ENCODE results near the gene WWC2.
"Not testable (repeated sequence)": the region's sequence is repeated elsewhere in the genome, so short reads cannot be mapped to it uniquely, and the experiment has no call there.

Gene WWC2

GRCh38 chr4:183190900-183191527 is 92.0 kb downstream of the WWC2 start:
- H3K9me3 Mint-ChIP-seq, result no peaks in the 10 kb centered on the region
- H3K36me3 Mint-ChIP-seq, result peaks cover 7% of the 10 kb centered on the region
- H3K4me1 Mint-ChIP-seq, result no peaks in the 10 kb centered on the region
- H3K4me3 Mint-ChIP-seq, result no peak overlapping the region
- no peaks in the 10 kb centered on the region for H3K27me3 Mint-ChIP-seq
- H3K27ac Mint-ChIP-seq, result no peak overlapping the region

- no peaks in the 10 kb centered on the region for H3K27me3 Mint-ChIP-seq
- no peak overlapping the region for H3K4me3 Mint-ChIP-seq
- H3K9me3 Mint-ChIP-seq, result no peaks in the 10 kb centered on the region
- no peak overlapping the region for H3K27ac Mint-ChIP-seq
- peaks cover 5% of the 10 kb centered on the region for H3K36me3 Mint-ChIP-seq
- no peaks in the 10 kb centered on the region for H3K4me1 Mint-ChIP-seq
These were observed 92.6 kb downstream of the WWC2 start for GRCh38 chr4:183191630-183192029.

DNA sequence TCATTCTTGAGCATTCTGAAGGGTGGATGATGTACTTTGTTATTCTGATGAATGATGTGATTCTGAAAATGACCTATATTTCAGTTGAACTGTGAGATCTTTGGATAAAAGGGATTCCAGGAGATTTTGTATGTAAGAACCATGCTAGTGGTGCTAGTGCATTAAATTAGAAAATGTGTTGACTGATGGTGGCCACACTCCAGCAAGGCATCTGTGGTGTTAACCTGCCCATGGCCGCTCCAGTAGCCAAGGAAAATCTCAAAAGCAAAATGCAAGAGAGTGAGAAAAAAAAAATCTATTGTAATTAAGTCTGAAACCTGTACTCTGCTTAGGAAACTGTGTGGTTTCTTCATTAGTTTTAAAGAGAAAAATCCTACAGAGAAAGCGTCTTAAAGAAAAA is 93.5 kb downstream of the WWC2 start:
- no peaks in the 10 kb centered on the region for H3K4me1 Mint-ChIP-seq
- H3K9me3 Mint-ChIP-seq, result no peaks in the 10 kb centered on the region
- H3K36me3 Mint-ChIP-seq, result peaks cover 5% of the 10 kb centered on the region
- H3K27me3 Mint-ChIP-seq, result no peaks in the 10 kb centered on the region
- no peak overlapping the region for H3K27ac Mint-ChIP-seq
- H3K4me3 Mint-ChIP-seq, result no peak overlapping the region

DNA sequence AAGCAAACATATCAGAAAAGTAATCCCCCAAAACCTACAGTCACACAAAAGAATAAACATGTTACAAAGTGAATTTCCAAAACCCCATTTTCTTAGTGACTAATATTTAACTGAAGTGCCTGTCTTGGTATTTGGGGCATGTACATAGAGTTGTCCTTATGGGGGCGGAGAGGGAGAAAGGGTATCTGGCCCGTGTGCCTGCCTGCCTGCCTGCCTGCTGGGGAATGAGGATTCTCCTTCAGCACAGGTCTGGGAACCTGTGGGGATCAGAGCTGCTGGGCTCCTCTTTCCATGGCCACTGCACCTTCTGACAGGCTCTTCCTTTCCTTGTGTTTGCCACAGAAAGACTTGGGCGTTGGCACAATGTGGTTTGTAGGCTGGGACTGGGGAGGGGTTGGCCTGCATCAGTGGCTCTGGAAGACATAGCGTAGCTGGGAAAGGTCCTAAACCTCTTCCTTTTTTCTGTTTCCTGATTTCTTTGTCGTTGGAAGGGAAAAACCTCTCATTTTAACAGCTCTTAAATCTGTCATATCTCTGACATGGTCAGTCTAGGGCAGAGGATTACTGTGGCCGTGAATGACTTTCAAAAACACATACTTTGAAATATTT is 94.8 kb downstream of the WWC2 start:
- H3K36me3 Mint-ChIP-seq, H3K27ac Mint-ChIP-seq, H3K4me3 Mint-ChIP-seq, H3K9me3 Mint-ChIP-seq, H3K4me1 Mint-ChIP-seq, H3K27me3 Mint-ChIP-seq: not testable (repeated sequence)

DNA sequence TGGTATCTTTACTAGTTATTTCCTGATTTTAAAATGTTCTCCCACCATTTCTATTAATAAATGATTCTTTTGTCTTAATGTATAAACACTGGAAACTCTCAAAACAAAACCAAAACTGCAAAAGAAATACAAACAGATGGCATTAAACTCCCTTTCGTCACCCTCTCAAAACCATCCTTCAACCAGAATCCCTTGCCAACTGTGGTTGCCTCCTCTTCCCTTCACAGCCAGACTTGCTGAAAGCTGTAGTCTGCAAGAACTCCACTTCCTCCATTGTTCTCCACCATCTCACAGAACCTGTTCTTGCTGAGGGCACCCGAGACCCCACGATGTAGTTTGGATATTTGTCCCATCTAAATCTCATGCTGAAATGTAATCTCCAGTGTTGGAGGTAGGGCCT is 96.5 kb downstream of the WWC2 start:
- no peak overlapping the region for H3K4me3 Mint-ChIP-seq
- no peaks in the 10 kb centered on the region for H3K4me1 Mint-ChIP-seq
- no peaks in the 10 kb centered on the region for H3K27me3 Mint-ChIP-seq
- no peaks in the 10 kb centered on the region for H3K9me3 Mint-ChIP-seq
- H3K27ac Mint-ChIP-seq, result no peak overlapping the region
- peaks cover 5% of the 10 kb centered on the region for H3K36me3 Mint-ChIP-seq

DNA sequence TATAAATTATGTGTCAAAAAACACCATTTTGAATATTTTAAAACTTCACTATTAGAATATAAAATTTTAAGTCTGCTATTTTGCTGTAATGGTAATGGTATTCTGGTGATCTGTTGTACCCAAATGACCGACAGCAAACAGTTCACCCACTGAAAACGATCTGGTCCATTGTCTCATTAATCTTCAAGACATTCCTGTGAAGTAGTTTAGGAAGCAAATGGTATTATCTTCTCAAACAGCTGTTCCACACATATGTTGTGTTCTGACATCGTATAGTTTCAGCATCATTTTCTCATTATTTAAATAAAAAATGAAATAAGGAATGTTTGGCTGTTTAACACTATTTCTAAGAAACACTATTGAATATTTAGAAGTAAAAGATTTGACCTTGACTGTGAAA is 98.1 kb downstream of the WWC2 start:
- peaks cover 5% of the 10 kb centered on the region for H3K36me3 Mint-ChIP-seq
- H3K4me3 Mint-ChIP-seq, result no peak overlapping the region
- no peaks in the 10 kb centered on the region for H3K4me1 Mint-ChIP-seq
- no peaks in the 10 kb centered on the region for H3K9me3 Mint-ChIP-seq
- no peak overlapping the region for H3K27ac Mint-ChIP-seq
- no peaks in the 10 kb centered on the region for H3K27me3 Mint-ChIP-seq

- H3K36me3 Mint-ChIP-seq, result peaks cover 3% of the 10 kb centered on the region
- H3K27me3 Mint-ChIP-seq, result no peaks in the 10 kb centered on the region
- H3K27ac Mint-ChIP-seq, result no peak overlapping the region
- no peak overlapping the region for H3K4me3 Mint-ChIP-seq
- no peaks in the 10 kb centered on the region for H3K4me1 Mint-ChIP-seq
- no peaks in the 10 kb centered on the region for H3K9me3 Mint-ChIP-seq
These were observed 101.4 kb downstream of the WWC2 start for GRCh38 chr4:183200453-183200852.

GRCh38 chr4:183201331-183201730 is 102.3 kb downstream of the WWC2 start:
- H3K36me3 Mint-ChIP-seq, result no peaks in the 10 kb centered on the region
- H3K4me3 Mint-ChIP-seq, result no peak overlapping the region
- H3K4me1 Mint-ChIP-seq, result no peaks in the 10 kb centered on the region
- no peak overlapping the region for H3K27ac Mint-ChIP-seq
- H3K9me3 Mint-ChIP-seq, result no peaks in the 10 kb centered on the region
- no peaks in the 10 kb centered on the region for H3K27me3 Mint-ChIP-seq

DNA sequence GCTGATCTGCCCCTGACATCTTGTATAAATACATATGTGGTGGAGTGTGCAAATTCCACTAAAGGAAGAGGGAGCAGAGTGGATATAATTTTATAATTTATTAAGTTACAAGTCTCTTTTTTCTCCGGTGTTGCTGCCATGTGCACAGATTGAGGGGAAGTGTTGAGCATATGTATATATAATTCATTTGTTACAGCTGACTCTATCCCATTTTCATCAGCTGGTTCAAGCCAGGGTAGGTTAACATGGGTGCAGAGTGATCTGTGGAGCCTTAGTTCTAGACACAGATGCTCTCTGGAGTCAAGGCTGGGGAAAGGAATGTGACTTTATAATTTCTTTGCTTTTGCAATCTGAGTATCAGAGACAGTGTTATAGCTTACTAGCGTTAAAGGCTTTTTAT is 103.5 kb downstream of the WWC2 start:
- Mint-ChIP-seq H3K4me3 (no peak overlapping the region), H3K27ac (no peak overlapping the region), H3K36me3 (peaks cover 2% of the 10 kb centered on the region), H3K27me3 (no peaks in the 10 kb centered on the region), H3K9me3 (no peaks in the 10 kb centered on the region), H3K4me1 (no peaks in the 10 kb centered on the region)

GRCh38 chr4:183204793-183205192 is 105.7 kb downstream of the WWC2 start:
- H3K4me3 Mint-ChIP-seq, result no peak overlapping the region
- H3K4me1 Mint-ChIP-seq, result no peaks in the 10 kb centered on the region
- no peaks in the 10 kb centered on the region for H3K27me3 Mint-ChIP-seq
- no peaks in the 10 kb centered on the region for H3K9me3 Mint-ChIP-seq
- peaks cover 8% of the 10 kb centered on the region for H3K36me3 Mint-ChIP-seq
- no peak overlapping the region for H3K27ac Mint-ChIP-seq

DNA sequence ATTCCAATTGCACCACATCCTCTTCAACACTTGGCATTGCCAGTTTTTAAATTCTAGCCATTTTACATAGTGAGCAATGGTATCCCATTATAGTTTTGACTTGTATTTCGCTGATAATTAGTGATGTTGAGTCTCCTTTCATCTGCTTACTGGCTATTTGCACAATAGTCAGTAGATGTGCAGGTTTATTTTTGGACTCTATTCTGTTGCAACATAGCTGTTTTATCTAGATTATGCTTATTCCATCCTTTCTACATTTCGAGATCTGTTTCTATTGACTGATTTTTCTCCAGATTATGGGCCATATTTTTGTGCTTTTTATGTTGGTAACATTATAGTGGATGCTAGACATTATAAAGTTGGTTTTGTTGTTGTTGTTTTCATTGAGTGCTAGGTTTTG is 106.1 kb downstream of the WWC2 start:
- Mint-ChIP-seq H3K27ac (no peak overlapping the region), H3K4me3 (no peak overlapping the region), H3K9me3 (no peaks in the 10 kb centered on the region), H3K4me1 (no peaks in the 10 kb centered on the region), H3K36me3 (peaks cover 9% of the 10 kb centered on the region), H3K27me3 (no peaks in the 10 kb centered on the region)

GRCh38 chr4:183205709-183206108 is 106.7 kb downstream of the WWC2 start:
- no peaks in the 10 kb centered on the region for H3K9me3 Mint-ChIP-seq
- no peaks in the 10 kb centered on the region for H3K27me3 Mint-ChIP-seq
- no peaks in the 10 kb centered on the region for H3K4me1 Mint-ChIP-seq
- H3K36me3 Mint-ChIP-seq, result peaks cover 9% of the 10 kb centered on the region
- H3K27ac Mint-ChIP-seq, result no peak overlapping the region
- H3K4me3 Mint-ChIP-seq, result no peak overlapping the region

GRCh38 chr4:183211533-183211932 is 112.5 kb downstream of the WWC2 start:
- Mint-ChIP-seq H3K27ac (no peak overlapping the region), H3K9me3 (no peaks in the 10 kb centered on the region), H3K36me3 (peaks cover 9% of the 10 kb centered on the region), H3K4me3 (no peak overlapping the region), H3K4me1 (no peaks in the 10 kb centered on the region), H3K27me3 (no peaks in the 10 kb centered on the region)

GRCh38 chr4:183213996-183214395 is 114.9 kb downstream of the WWC2 start:
- Mint-ChIP-seq H3K27ac (no peak overlapping the region), H3K36me3 (peaks cover 2% of the 10 kb centered on the region), H3K27me3 (no peaks in the 10 kb centered on the region), H3K4me3 (no peak overlapping the region), H3K4me1 (no peaks in the 10 kb centered on the region), H3K9me3 (no peaks in the 10 kb centered on the region)

DNA sequence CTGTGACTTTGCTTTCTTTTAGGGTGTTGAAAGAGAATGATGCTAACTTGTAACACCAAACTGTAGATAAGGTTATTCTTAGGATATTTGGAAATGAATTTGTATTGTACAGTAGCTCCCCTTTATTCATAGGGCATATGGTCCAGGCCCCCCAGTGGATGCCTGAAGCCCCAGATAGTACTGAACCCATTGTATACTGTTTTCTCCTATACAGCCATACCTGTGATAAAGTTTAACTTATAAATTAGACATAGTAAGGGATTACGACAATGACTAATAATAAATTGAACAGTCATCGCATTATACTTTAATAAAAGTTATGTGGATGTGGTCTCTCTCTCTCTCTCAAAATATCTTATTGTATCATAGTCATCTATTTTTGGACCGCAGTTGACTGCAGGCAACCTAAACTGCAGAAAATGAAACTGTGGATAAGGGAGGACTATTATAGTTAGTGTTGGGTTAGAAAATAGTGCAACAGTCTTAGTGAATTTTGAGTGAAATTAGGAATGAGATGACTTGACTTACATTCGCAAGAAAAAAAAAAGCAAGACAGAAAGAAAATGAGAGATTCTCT is 115.9 kb downstream of the WWC2 start:
- H3K4me3 Mint-ChIP-seq, result no peak overlapping the region
- H3K36me3 Mint-ChIP-seq, result no peaks in the 10 kb centered on the region
- H3K9me3 Mint-ChIP-seq, result no peaks in the 10 kb centered on the region
- H3K27me3 Mint-ChIP-seq, result no peaks in the 10 kb centered on the region
- no peak overlapping the region for H3K27ac Mint-ChIP-seq
- H3K4me1 Mint-ChIP-seq, result no peaks in the 10 kb centered on the region

DNA sequence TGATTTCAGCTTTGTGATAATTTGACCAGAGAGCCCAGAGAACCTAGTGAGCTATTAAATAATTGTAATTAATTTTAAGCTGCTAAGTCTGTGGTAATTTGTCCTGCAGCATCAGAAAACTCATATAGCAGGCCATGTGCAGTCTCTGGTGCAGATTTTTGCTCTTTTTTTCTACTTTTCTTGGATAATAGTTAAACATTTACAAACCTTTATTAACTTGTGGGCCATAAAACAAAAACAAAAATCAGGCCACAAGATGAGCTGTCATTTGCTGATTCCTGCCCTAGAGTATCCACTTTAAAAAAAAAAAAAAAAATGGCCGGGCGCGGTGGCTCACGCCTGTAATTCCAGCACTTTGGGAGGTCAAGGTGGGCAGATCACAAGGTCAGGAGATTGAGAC is 121.2 kb downstream of the WWC2 start:
- Mint-ChIP-seq H3K4me3 (no peak overlapping the region), H3K36me3 (peaks cover 1% of the 10 kb centered on the region), H3K4me1 (no peaks in the 10 kb centered on the region), H3K9me3 (no peaks in the 10 kb centered on the region), H3K27me3 (no peaks in the 10 kb centered on the region), H3K27ac (no peak overlapping the region)

DNA sequence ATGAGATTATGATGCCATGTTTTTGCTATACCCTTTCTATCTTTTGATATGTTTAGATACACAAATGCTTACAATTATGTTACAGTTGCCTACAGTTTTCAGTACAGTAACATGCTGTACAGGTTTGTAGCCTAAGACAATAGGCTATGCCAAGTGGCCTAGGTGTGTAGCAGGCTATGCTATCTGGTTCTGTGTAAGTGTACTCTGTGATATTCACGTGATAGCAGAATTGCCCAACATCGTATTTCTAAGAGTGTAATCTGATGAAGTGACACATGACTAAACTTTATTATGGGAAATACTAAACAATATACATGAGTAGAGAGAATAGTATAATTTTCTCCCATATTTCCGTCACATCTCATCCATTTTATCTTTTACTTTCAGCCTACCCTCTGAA is 124.0 kb downstream of the WWC2 start:
- H3K4me1 Mint-ChIP-seq, result no peaks in the 10 kb centered on the region
- H3K9me3 Mint-ChIP-seq, result no peaks in the 10 kb centered on the region
- no peak overlapping the region for H3K27ac Mint-ChIP-seq
- H3K27me3 Mint-ChIP-seq, result no peaks in the 10 kb centered on the region
- no peak overlapping the region for H3K4me3 Mint-ChIP-seq
- H3K36me3 Mint-ChIP-seq, result peaks cover 3% of the 10 kb centered on the region
